Uterus (tissue), 4 donors: ENCODE data around the gene KIAA0753. TPM values are rescaled to one million over a fixed set of nuclear protein-coding genes. Genes with fewer than 3 reads are reported as not detected.

ENCODE experiments used
- DNase-seq, 2 donors: peaks; one replicate each; pipeline ENCODE4 v3.0.0-alpha.2; 2019 to 2020
- H3K27ac ChIP-seq, 2 donors: fragments of 200-600 bp; sonication (generic); 1 replicate in 1 of 2; 2 replicates in 1 of 2; pipeline ENCODE4 v1.5.1; 2016 to 2018
- H3K27me3 ChIP-seq, 2 donors: fragments of 200-600 bp; sonication (generic); one replicate each; pipeline ENCODE4 v1.5.1; 2018 to 2019; ENCODE audit warnings: control low read depth in 1 of 2
- H3K36me3 ChIP-seq, 2 donors: fragments of 200-600 bp; sonication (generic); one replicate each; pipeline ENCODE4 v1.5.1; 2019; ENCODE audit warnings: control low read depth in 1 of 2
- H3K4me1 ChIP-seq, 2 donors: fragments of 200-600 bp; sonication (generic); one replicate each; pipeline ENCODE4 v1.5.1; 2018 to 2019; ENCODE audit warnings: control low read depth in 1 of 2
- H3K4me3 ChIP-seq, 2 donors: fragments of 200-600 bp; sonication (generic); 1 replicate in 1 of 2; 2 replicates in 1 of 2; pipeline ENCODE4 v1.5.1; 2018 to 2019; ENCODE audit warnings: mild to moderate bottlenecking in 1 of 2
- H3K9me3 ChIP-seq, 2 donors: fragments of 200-600 bp; sonication (generic); one replicate each; pipeline ENCODE4 v1.5.1; 2019; ENCODE audit warnings: control low read depth in 1 of 2
- POLR2A ChIP-seq, 2 donors: fragments of 450-650 bp; IDR thresholded peaks; one replicate each; pipeline ENCODE4 v1.6.1; 2016; ENCODE audit warnings: antibody characterized with exemption in 2 of 2, mild to moderate bottlenecking in 1 of 2, moderate library complexity in 1 of 2
- intact Hi-C: fragments of 100-400 bp; cut with DNase I; formaldehyde crosslinking; loops from one replicate; pipeline ENCODE4 v1.15.1; 2023; ENCODE audit warnings: low total_unique reads
- total RNA-seq, 4 donors: library from RNA; depleted of rRNA in 3 of 4; stranded (reverse); fragments of >200 nt in 3 of 4; gene quantifications; one replicate each; pipeline versions ENCODE4 v1.1.0 to v1.2.4, GENCODE V29; 2014 to 2023
- TF ChIP-seq, protein P1 (sequence below), 4 experiments: fragments of 200-600 bp in 2 of 4; fragments of 450-650 bp in 2 of 4; sonication (generic) in 2 of 4; IDR thresholded peaks; one replicate each; pipeline ENCODE4 v1.5.1; 2016 to 2019; ENCODE audit warnings: antibody characterized with exemption in 4 of 4, mild to moderate bottlenecking in 2 of 4, moderate library complexity in 1 of 4
- donor health status: DM: yes; HTN: yes; CAD: no.

The KIAA0753 gene
- total RNA-seq, 4 donors from 2014 or later: 6.2 to 52.3 (median 28.8) TPM

DNA sequence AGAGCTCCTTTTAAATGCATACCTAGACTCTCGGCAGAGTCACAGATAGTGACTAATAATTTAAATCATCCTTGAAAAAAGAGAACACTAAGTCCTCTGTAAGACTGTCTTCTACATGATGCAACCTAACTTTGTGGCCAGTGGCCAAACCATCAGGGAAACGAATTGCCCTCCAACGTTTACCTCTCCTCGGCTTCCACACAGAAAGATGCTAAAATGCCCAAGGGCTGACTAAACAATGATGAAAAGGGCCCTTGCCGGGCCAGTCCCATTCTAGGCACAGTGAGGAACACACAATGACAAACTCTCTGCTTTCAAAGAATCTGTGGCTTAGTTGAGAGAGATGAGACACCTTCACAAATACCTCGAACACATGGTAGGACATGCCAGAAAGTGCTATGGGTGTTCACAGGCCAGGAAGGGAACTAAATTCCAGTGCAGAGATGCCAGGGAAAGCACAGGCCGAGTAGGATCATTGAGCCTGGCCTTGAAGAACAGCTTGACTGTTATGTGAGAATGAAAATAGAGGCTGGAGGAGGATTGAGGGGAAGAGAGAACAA, 48.8 kb downstream of the KIAA0753 start:
- H3K4me1 ChIP-seq: no peaks in the 10 kb centered on the region
- no peaks in the 10 kb centered on the region for H3K9me3 ChIP-seq
- intact Hi-C loops: no loop called here
- DNase-seq: no peak
- no peak overlapping the region for H3K4me3 ChIP-seq
- TF ChIP-seq POLR2A (IDR thresholded peaks at IDR 0.05): no peak
- TF ChIP-seq, protein P1, sequence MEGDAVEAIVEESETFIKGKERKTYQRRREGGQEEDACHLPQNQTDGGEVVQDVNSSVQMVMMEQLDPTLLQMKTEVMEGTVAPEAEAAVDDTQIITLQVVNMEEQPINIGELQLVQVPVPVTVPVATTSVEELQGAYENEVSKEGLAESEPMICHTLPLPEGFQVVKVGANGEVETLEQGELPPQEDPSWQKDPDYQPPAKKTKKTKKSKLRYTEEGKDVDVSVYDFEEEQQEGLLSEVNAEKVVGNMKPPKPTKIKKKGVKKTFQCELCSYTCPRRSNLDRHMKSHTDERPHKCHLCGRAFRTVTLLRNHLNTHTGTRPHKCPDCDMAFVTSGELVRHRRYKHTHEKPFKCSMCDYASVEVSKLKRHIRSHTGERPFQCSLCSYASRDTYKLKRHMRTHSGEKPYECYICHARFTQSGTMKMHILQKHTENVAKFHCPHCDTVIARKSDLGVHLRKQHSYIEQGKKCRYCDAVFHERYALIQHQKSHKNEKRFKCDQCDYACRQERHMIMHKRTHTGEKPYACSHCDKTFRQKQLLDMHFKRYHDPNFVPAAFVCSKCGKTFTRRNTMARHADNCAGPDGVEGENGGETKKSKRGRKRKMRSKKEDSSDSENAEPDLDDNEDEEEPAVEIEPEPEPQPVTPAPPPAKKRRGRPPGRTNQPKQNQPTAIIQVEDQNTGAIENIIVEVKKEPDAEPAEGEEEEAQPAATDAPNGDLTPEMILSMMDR (IDR thresholded peaks at IDR 0.05): no peak
- H3K27ac ChIP-seq: no peak overlapping the region
- H3K27me3 ChIP-seq: no peaks in the 10 kb centered on the region
- no peaks in the 10 kb centered on the region for H3K36me3 ChIP-seq

DNA sequence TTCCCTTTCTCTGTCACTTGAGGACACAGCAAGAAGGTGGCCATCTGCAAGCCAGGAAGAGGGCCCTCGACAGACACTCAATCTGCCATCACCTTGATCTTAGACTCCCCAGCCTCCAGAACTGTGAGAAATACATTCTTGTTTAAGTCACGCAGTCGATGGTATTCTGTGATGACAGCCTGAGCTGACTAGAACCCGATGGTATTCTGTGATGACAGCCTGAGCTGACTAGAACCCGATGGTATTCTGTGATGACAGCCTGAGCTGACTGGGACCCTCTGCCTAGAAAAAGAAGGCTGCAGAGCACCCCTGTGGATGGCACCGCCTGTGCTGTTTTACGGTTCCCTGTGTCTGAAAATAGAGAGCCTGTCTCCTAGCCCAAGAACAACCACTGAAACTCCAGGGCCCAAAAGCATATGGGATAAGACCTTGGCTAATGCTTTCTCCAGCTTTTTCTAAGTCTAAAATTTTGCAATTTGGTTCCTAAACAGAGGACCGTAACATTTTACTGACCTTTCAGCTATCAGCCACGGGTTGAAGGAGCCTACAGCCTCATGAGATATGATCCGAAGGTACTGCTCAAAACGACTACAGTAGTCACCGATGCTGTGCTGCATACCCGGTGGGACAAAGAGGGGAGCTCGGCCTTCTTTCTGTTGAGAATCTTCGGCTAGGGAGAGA, 51.1 kb downstream of the KIAA0753 start:
- Histone ChIP-seq H3K4me3 (no peak overlapping the region), H3K36me3 (no peaks in the 10 kb centered on the region), H3K27me3 (no peaks in the 10 kb centered on the region), H3K27ac (no peak overlapping the region), H3K9me3 (no peaks in the 10 kb centered on the region), H3K4me1 (no peaks in the 10 kb centered on the region)
- intact Hi-C loops: no loop called here
- DNase-seq: no peak
- TF ChIP-seq, protein P1 (IDR thresholded peaks at IDR 0.05): no peak
- no peak for TF ChIP-seq POLR2A (IDR thresholded peaks at IDR 0.05)

DNA sequence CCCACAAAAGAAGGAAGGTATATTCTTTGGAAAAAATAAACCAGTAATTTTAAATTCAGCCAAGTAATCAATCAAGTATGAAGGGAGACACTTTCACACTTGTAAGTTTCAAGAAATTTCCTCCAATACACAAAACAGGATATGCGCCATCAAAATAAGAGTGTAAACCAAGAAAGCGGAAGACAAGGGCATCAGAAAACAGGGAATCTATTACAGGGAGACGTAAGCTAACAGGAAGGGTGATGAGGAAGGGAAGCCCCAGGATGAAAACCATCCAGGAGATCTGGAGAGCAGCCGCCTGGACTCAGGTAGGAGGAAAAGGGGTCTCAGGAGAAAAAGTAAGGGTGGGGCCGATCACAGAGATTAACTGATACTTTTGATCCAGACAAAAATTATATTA, 52.3 kb downstream of the KIAA0753 start:
- no peak for DNase-seq
- Histone ChIP-seq H3K27ac (no peak overlapping the region), H3K36me3 (no peaks in the 10 kb centered on the region), H3K27me3 (no peaks in the 10 kb centered on the region), H3K9me3 (no peaks in the 10 kb centered on the region), H3K4me3 (no peak overlapping the region), H3K4me1 (no peaks in the 10 kb centered on the region)
- intact Hi-C loops: no loop called here
- TF ChIP-seq, protein P1 (IDR thresholded peaks at IDR 0.05): no peak
- no peak for TF ChIP-seq POLR2A (IDR thresholded peaks at IDR 0.05)

DNA sequence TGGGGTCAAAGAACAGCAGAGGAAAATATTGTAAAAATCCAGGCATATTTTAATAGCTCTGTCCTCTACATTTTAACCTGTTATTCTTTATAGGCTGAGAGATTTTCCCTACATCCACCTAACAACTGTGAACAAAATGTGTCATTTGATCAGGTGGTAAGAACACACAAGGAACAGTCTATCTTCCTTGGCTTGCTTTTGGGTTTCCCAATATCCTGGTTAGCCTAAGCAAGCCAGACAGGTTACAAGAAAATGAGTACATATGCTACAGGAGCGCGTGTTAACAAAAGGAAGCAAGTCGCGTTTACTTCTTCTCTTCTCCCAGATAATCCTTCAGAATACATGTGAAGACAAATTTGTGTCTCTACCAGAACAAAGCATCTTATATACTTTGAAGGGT, 53.2 kb downstream of the KIAA0753 start:
- Histone ChIP-seq H3K4me1 (no peaks in the 10 kb centered on the region), H3K4me3 (no peak overlapping the region), H3K9me3 (no peaks in the 10 kb centered on the region), H3K36me3 (no peaks in the 10 kb centered on the region), H3K27ac (no peak overlapping the region), H3K27me3 (no peaks in the 10 kb centered on the region)
- TF ChIP-seq, protein P1 (IDR thresholded peaks at IDR 0.05): no peak
- TF ChIP-seq POLR2A (IDR thresholded peaks at IDR 0.05): no peak
- no peak for DNase-seq
- intact Hi-C loops: no loop called here

DNA sequence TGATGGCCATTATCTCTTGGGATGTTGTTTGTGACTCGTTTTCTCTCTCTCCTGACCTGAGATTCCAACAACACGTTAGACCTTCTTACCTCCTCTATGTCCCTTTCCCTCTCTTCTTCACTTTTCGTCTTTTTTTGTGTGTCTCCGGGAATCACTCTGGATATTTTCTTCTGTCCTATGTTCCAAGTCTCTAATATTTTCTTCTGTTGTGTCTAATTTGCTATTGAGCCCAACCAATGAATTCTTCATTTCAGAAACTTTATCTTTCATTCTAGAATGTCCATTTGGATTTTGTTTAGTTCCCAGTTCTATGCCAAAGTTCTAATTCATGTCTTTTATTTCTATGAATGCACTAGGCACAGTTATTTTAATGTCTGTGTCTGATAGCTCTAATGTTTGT, 57.1 kb downstream of the KIAA0753 start:
- Histone ChIP-seq H3K27me3 (no peaks in the 10 kb centered on the region), H3K36me3 (no peaks in the 10 kb centered on the region)
- intact Hi-C loops: no loop called here

More for the DNA sequence above, 57.1 kb downstream of the KIAA0753 start:
- DNase-seq: no peak
- H3K9me3 ChIP-seq: no peaks in the 10 kb centered on the region
- H3K27ac ChIP-seq: no peak overlapping the region
- TF ChIP-seq POLR2A (IDR thresholded peaks at IDR 0.05): no peak
- TF ChIP-seq, protein P1 (IDR thresholded peaks at IDR 0.05): no peak
- no peaks in the 10 kb centered on the region for H3K4me1 ChIP-seq
- no peak overlapping the region for H3K4me3 ChIP-seq
